HG03460 (cell line): Measurements from ENCODE around the gene RBM38.
A peak's percentile ranks its signal among the peaks of the same experiment; 100 is the strongest.
"Not testable (repeated sequence)": the region's sequence is repeated elsewhere in the genome, so short reads cannot be mapped to it uniquely, and the experiment has no call there.

ENCODE experiments used
- ATAC-seq: cut with Tn5 transposase; IDR thresholded peaks from one replicate; pipeline ENCODE4 v1.9.1; 2021; ENCODE audit not compliant: unreplicated experiment

Gene RBM38

DNA sequence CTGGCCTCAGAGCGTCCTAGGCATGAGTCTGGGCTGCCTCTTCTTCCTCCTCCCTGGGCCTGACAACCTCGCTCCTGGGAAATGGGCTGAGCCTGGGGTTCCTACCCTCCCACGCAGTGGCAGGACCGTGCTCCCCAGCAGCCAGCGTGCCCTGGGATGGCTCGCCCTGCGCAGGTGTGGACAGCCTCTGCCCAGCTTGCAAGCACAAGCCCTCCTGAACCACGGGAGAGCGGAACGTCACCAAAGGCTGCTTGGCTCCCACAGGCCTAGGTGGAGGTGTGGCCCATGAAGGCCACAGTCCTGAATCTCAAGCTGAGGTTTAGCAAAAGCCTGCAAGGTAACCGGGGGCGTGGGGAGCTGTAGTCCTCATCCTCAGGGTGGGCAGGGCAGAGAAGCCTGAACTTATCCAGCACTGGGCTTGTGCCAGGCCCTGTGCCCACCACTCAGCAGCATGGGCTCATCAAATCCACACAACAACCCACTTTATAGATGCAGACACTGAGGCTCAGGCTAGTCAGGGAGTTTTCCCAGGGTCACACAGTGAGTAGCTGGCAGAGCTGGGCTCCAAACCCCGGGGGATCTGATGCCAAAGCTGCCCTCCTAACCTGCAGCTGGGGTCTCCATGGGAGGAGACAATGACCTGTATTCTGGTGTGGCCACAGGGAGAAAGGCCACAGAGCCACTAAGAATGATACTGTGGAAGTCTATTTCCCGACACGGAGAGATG, 25.3 kb downstream of the RBM38 start:
- ATAC-seq = no peak

DNA sequence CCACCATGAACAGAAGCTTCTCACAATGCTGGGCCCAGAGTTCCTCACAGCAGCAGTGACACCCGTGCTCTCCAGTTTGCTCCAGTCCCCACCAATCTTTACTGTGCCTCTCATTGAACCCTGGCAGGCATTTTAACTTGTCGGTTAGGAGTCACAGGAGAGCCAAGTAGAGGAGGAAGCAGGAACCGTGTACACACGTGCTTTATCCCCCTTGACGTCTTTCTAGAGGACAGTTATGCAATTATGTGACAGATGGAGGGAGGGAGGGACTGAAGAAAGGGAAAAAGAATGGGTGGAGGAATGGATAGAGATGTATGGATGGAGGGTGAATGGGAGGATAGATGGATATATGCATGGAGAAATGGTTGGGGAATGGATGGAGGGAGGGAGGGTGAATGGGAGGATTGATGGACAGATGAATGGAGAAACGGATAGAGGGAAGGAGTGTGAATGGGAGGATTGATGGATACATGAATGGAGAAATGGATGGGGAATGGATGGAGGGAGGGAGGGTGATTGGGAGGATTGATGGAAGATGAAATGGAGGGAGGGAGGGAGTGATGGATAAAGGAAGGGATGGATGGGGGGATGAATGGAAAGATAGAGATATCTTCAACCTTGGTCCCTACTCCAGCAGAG, 26.0 kb downstream of the RBM38 start:
- ATAC-seq = no peak

DNA sequence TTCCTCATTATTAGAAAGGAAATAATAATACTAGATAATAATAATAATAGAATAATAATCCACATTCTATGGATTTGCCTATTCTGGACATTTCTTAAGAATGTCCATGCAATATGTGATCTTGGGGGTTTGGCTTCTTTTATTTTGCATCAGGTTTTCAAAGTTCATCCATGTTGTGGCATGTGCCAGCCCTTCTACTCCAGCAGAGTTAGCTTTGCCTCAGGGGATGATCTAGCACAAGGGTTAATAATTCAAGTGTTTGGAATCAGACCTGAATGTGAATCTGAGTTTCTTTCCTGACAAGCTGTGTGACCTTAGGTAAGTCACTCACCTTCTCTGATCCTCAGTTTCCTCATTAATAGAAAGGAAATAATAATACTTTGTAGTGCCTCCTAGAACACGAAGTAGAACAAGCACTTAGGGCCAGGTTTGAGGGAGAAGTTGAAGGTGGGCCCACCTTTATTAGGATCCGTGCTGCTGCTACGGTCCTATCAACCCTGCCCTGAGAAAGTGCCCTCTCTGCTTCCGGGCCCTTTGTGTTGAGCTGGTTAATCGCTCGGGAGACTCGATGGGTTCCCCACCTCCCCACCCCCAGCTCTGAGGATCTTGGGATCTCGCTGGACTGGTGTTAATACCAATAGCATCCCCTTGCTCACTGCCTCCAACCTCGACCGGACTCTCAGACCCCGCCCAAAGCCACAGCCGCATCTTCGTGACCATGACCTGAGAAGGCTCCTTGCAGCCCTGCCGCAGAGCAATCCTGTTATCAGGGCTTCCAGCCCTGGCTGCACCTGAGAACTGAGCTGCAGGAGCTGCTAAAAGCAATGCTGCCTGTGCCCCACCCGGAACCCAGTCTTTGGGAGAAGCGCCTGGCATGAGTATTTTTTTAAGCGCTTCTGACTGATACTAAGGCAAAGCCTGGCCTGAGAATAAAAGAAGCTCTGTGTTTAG, 26.9 kb downstream of the RBM38 start:
- no peak for ATAC-seq

DNA sequence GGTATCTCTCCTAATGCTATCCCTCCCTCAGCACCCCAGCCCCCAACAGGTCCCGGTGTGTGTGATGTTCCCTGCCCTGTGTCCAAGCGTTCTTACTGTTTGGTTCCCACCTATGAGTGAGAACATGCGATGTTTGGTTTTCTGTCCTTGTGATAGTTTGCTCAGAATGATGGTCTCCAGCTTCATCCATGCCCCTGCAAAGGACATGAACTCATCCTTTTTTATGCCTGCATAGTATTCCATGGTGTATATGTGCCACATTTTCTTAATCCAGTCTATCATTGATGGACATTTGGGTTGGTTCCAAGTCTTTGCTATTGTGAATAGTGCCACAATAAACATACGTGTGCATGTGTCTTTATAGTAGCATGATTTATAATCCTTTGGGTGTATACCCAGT, 28.3 kb downstream of the RBM38 start:
- ATAC-seq = not testable (repeated sequence)

DNA sequence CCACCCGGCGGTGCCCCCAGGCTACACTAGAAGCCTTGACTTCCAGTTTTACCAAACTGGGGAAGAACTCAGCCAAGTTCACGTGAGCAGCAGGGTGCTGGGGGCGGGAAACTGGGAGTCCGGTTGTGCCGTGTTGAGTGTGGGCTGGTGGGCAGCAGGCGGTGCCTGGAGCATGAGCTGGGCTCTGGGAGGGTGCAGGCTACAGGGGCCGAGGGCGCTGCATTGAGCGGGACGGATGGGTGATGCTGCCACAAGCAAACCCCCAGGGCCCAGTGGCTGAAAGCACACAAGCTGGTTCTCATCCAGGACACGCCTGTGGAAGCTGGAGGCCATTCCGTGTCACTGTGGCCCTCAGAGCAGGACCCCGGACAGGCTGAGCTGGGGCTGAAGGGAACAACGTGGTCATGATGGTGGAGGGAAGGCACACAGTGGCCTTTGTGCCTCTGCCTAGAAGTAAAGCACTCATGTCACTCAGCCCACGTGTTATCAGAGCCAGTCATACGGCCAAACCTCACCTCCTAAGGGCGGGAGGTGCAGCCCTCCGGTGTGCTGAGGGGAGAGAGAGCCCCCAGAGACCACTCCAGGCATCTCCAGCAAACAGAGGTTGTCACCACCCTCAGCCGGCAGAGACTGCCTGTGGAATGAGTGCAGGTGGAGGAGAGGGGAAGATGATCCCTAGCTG, 29.5 kb downstream of the RBM38 start:
- no peak for ATAC-seq

DNA sequence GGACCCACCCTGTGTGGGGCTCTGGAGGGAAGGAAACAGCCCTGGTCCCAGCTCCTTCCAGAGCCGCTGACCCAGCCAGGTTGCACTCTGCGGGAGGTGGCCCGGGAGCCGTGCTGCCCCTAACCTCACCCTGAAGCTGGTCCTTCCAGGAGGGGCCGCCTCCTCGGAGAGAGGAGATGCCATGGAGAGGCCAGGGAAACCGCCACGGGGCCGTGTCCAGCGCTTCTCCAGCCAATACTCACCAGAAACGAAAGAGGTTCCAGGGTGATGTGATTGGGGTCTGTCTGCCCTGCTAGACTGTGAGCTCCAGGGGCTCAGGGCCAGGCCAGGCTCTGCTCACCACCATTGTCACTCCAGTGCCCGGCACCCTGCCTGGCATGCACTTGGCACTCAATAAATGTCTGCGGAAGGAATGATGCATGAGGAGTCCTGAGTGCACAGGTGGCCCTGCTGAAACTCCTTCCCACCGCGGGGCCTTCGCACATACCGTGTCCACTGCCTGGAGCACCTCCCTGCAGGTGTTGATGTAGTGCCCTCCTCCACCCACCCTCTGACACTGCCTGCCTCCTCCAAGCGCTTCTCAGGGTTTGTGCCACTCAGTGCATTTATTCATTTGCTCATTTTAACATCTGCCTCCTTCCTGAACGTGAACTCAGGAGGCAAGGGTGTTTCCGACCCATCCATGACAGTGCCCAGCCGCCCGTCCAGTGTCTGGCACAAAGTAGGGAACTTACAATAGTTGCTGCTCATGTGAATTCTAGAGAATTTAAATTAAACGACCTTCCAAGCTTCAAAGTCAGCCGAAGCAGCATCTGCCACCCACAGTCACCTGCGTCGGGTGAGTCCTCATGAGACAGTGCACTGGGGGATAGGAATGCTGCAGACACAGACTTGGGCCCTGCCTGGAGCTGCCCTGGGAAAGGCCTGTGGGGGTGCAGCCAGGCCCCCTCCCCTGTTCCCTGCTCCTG, 30.3 kb downstream of the RBM38 start:
- no peak for ATAC-seq

DNA sequence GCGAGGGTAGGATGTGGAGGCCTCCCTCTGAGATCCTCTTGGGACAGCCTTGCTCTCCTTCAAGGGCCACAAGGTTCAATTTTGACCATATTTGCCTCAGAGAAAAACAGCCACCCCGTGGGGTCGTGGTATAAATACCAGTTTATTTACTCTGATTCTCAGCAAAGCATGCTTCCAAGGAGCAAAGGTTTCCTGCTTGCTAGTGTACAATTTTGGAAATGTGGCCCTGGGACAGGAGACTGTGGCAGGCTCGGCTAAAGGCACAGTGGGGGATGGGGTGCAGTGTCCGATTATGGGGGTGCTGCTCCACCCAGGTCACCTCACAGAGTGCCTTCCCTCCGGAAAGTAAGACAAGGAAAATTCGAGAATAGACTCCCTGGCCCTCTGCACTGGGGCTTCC, 31.1 kb downstream of the RBM38 start:
- ATAC-seq = no peak

DNA sequence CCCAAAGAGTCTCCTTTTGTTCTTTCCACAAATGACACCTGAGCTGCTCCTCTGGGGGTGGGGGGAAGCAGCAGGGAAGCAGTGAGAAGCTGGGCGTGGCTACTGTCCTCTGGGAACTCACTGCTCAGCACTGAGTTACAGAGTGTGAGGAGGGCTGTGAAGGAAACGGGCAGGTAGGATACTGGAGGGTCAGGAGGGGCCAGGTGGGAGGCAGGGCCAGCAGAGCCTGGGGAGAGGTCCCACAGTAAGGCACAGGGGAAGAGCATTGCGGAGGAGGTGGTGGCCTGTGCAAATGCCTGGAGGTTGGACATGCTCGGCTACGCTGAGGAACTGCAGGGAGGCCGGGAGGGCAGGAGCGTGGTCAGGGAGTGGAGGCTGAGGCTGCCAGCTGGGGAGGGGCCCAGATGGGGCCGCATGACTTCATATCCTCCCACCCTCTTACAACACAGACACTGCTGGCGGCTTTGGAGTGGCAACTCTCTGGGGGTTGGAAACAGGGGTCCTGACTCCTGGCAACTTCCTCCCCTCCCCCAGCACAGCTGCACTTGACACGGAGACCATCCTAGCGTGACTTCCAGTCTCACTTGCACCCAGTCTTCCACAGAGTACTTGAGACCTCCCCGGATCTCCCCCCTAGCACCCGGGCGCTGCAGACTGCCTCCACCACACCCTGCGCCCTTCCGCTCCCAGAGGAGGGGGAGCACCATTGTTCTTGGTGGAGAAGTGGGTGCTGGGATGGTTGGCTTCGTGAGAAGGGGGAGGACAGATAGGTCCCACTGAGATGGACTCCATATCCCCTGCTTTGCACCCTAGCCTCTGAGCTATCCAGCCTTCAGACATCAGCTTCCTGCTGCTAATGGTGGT, 34.2 kb downstream of the RBM38 start:
- ATAC-seq = no peak

DNA sequence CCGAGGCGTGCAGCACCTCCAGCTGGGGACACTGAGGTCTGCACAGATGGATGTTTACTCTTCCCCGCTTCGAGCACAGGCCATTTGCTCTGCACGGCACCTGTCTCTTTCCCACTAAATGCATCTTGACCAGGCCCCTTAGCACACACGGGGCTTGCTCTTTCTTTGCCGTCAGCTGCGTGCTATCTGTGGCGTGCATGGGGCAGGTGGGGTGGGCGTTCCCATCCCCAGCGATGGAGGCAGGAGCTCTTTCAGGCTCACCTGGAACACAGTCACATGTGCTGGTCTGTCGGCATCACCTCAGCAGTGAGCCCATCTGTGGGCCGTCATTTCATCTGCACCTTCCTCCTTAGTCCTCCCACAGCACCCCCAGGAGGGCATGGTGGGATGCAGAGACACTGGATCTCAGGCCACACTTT, 35.1 kb downstream of the RBM38 start:
- ATAC-seq = no peak

DNA sequence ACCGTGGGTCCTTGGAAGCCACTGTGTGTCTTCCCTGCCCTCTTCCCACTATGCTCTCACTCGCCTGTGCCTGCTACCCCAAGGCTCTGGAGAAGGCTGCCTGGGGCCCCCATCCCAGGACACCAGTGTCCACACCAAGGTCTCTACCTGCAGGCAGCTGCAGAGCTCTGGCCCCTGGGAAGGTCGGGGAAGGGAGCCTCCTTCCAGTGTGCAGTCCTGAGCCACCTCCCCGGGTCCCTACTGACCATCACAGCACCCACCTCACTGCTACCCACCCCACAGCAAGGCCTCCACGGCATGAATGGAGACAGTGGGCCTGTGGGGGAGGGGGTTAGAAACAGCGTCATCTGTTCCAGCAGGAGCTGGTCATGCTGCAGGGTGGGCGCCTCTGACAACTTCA, 35.6 kb downstream of the RBM38 start:
- ATAC-seq = no peak

DNA sequence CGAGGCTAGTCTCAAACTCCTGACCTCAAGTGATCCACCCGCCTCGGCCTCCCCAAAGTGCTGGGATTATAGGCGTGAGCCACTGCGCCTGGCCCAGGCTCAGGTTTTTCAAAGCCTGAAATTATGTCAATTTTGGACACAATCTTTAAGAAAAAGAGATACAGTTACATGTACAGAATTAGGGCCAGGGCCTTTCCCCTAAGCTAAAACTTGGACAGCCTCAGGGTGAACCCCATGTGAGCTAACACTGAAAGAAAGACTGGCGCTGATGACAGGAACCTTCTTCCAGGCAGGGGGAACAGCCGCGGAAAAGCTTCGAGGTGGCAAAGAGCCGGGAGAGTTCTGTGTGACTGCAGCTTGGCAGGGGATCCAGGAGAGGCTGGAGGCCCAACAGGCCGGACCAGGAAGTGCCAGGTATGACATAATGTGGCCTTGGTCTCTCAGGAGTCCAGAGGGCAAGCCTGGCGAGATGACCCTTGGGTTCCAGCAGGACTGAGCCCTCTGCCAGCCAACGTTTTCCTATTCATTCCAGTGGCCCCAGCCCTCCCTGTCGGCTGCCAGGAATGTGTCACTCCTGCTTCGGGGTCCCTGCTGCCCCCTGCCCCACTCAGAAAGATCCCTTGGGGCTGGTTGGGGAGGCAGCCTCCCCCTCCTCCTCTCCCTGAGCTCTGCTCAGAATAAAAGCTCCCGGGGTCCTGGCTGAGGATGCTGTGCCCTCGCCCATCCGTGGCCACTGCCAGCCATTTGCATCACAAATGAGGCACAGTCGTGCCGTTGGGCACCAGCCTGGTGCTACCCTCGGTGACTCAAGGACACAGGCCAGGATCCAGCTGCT, 37.3 kb downstream of the RBM38 start:
- no peak for ATAC-seq

DNA sequence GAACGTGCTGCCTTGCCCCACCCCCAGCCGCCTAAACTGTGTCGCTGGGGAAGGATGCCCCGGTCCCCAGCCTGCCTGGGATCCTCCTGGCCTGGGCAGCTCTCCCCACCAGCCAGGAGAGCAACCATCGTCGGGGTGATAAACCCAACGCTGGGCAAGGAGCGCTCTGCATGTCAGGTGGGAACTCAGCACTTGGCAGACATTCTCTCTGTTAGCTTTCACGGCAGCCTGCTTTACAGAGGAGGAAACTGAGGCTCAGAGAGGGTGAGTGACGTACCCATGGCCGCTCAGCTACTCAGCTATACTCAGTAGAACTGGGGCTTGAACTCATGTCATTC, 37.9 kb downstream of the RBM38 start:
- no peak for ATAC-seq

DNA sequence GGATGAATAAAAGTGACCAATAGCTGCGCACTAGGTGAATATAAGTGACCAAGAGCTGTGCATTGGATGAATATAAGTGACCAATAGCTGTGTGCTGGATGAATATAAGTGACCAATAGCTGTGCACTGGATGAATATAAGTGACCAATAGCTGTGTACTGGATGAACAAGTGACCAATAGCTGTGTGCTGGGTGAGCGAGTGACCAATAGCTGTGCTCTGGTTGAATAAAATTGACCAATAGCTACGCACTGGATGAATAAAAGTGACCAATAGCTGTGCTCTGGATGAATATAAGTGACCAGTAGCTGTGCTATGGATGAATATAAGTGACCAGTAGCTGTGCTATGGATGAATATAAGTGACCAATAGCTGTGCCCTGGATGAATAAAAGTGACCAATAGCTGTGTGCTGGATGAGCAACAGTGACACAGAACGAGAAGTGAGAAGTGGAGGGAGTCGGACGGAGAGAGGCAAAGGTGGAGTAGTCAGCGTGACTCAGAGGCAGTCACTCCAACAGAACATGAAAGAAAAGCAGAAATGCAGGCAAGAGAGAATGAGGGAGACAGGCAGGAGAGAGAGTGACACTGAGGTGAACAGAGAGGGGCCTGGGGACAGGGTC, 38.5 kb downstream of the RBM38 start:
- ATAC-seq = no peak

DNA sequence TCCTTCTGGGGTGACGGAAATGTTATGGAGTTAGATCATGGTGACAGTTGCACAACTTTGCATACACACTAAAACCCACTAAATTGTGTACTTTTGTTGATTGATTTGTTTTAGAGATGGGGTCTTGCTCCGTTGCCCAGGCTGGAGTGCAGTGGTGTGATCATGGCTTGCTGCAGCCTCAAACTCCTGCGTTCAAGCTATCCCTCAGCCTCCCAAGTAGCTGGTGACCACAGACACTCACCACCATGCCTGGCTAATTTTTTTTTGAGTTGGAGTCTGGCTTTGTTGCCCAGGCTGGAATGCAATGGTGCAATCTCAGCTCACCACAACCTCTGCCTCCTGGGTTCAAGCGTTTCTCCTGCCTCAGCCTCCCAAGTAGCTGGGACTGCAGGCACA, 39.0 kb downstream of the RBM38 start:
- ATAC-seq = not testable (repeated sequence)

DNA sequence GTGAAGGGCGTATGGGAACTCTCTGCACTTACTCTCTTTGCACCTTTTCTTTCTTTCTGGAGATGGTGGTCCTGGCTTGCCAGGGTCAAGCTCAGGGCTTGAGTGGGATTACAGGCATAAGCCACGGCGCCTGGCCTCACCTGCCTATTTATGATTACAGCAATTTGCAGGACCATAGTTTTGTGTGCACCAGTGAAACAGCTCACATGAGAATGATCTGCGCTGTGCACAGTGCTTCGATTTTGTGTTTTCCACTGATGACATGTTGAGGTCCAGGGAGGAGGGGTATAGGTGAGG, 40.3 kb downstream of the RBM38 start:
- no peak for ATAC-seq

DNA sequence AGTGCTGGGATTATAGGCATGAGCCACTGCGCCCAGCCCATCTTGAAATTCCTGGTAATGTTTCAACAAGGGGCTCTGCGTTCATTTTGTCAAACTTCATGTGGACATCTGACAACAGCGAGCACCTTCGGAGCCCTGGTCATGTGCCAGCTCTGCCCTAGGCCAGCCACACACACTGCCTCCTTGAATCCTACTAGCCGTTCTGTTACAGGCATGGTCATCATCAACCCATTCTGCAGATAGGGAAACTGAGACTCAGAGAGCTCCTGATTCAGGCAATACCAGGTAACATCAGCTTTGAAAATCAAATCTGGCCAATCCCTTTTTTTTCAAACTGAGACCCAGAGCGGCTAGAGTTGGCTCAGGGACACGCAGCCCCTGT, 41.3 kb downstream of the RBM38 start:
- ATAC-seq = no peak

DNA sequence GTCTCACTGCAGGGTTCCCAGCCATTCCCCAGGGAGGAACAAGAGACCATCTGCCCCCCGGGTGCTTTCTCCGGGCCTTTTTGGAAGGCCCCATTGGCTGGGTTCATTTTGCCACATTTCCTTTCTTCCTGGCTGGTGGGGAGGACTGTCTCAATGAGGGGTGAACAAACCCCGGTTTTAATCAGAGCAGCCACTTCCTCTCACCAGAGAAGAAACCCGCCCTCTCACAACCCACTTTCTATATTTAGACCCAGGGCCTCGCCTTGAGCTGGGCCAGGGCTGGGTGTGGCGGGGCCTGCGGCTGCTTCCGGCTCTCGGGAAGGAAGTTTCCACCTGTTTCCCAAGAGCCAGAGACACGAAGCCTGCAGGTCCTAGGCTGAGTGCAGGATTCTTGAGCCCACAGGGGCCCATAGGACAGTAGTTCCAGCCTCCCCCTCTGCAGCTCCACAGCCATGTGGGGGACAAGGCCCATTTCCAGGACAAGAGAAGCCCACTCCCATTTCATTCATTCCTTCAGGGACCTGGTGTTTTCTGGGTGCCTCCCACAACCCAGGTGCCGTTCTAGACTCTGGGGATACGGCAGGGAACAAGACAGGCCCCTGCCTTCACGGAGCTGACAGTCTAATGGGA, 41.8 kb downstream of the RBM38 start:
- ATAC-seq = peak; percentile 93
